GM18519 (cell line): Measurements from ENCODE around the gene MAT1A.

ENCODE experiments used
- ATAC-seq: cut with Tn5 transposase; IDR thresholded peaks from one replicate; pipeline ENCODE4 v1.9.1; 2021; ENCODE audit warnings: mild to moderate bottlenecking, moderate library complexity; ENCODE audit not compliant: unreplicated experiment, low FRiP score

MAT1A gene

DNA sequence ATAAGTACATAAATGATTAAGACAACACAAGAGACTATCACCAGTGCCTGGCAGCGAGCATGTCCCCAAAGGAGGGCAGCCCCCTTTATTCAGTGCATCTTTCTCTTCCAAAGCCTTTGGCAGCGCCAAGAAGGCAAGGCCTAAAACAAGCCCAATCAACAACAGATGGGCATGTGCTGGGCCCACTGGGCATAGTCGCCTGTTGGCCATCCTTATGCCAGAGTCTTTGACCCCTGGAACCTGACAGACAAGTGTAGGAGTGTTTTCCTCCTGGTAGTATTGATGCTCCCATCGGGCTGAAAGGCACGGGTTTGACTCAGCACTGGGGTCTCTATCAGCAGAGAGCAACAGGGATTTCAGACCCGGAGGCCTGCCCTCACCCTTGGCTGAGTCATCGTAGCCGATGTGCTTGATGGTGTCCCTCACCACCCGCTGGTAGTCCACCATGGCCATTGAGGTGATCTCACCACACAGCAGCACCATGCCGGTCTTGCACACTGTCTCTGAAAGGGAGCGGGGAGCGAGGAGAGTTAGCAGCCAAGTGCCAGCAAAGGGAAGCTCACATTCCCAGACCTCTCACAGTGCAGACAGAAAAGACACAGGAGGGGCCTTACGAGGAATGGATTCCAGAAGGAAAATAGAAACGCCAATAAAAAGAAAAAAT, 5.8 kb downstream of the MAT1A start:
- no peak for ATAC-seq

DNA sequence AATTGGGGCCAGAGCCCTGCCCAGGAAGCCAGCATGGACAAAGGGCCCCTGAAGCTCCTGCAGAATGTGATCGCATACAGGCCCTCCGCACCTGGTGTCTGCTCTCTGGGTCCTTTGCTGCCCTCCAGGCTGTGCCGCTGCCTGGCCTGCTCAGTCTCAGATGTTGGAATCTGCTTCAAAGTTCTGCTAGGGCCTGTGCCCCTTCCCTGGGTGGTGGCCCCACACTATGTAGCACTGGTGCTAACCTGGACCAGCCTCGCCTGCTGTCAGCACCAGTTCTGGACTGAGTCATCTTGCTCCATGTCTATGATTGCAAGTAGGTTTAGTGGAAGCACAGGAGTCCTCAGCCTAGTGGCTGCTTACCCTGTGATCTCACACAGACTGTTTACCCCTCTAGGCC, 6.3 kb downstream of the MAT1A start:
- no peak for ATAC-seq

DNA sequence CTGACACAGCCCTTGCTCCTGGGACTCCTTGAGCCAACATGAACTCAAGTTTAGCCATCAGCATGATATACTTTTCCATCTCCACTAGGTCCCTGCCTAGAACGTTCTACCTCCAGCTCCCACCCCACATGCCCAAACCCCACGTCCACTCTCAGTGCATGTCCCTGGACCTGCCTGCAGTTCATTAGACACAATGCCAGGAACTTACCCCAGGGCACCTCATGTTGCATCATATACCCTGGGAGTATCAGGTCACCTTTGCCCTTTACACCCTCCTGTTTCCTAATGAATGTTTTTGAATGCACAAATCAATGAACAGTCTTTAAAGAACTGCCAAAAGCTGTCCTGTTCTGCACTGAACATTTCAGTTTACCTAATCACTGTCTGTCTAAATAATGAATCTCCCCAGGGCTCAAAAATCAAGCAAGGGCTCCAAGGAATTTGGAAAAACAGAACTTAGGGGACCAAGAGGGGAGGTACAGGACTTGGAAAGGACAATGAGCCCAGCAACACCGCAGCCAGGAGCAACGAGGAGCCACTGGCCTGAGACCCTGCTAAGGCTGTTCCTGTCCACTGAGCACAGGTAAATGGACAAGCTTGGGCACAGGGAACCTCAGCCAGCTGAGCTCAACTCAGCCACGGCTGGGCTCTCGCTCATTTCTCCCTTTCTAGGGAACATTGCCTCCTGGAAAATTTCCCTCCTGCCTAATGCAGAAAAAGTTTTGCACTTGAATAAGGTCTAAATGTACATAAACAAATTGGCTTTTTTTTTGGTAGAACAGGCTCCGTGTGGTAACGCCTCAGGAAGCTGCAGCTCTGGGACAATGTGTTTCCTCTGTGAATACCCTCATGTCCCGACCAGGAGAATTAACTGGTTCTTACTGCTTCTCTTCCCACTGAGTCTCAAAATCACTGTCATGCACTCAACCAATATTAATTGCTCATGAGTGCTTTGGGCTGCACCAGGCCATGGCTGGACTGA, 7.4 kb downstream of the MAT1A start:
- ATAC-seq, result no peak

DNA sequence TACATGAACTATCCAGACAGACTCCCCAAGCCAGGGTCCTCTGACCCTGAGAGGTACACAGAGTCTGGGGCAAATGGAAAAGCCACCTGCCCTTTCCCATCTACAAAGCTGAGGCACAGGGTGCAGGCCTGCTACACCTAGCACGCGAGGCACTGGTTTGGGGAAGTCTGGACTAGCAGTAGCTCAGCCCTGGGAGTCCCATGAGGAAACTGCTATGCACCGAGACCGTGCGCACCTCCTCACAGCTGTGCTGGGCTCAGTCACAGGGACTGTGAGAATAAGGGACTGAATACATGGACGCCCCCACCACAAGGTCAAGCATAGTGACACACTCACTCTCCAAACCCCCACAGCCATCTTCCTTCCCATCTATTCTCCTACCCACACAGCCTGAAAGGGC, 8.2 kb downstream of the MAT1A start:
- no peak for ATAC-seq

DNA sequence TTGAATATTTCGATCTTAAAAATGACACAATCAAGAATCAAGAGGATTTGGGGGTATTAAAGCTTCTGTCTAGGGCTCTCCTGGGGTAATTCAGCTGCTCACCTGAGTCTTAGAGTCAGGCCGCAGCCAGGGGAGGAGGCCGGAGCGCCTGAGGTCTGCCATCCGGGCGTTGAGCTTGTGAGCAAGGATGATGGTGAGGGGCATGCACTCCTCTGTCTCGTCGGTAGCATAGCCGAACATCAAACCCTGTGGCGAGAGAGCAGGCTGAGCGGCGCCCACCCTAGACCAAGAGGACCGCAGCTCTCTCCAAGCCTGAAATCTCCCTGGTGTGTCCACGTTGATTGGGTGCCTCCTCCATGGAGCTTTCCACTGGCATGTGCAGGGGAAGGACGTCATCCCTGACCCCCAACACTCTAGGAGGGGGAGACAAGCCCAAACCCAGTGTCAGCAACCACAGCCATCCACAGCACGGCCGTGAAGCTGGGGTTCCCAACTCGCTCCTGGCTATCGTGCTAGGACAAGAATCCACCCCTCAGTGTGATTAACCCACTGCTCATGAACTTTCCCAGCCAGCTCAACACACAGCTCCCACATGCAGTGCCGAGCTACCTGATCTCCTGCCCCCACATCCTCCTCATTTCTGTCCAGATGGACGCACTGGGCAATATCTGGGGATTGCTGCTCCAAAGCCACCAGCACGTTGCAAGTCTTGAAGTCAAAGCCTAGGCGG, 9.2 kb downstream of the MAT1A start:
- no peak for ATAC-seq

DNA sequence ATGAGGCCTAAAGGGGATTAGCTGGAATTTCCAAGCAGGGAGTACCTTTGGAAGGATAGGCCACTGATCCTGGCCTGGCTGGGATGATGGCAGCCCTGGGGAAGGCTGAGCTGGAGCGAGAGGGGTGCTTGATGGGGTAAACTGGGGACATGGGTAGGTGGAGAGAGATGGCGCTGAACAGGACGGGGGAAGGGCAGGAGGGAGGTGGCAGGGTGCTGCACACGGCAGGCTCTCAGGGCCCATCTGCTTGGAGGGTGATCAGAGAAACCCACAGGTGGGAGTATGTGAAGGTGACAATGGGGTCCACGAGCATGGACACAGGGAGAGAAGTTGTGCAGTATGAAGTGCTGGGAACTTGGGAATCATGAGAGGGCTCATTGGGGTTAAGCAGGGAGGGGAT, 10.3 kb downstream of the MAT1A start:
- ATAC-seq, result no peak

DNA sequence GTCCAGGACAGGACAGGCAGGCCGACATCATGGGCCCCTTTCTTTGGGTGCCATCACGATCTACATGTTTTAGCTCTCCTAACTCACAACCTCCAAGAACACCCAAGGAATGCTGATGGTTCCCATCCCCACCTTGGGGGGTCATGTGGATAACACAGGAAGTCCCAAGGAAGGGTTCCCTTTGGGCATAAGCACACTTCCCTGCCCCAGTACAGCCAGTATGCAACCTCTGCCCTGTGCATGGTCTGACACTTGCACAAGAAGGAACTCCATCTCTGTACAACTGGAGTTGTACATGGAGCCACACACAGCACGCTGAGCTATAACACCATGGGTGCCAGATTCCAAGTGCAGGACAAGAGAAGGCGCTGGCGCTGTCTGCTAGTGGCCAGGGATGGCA, 11.0 kb downstream of the MAT1A start:
- no peak for ATAC-seq

DNA sequence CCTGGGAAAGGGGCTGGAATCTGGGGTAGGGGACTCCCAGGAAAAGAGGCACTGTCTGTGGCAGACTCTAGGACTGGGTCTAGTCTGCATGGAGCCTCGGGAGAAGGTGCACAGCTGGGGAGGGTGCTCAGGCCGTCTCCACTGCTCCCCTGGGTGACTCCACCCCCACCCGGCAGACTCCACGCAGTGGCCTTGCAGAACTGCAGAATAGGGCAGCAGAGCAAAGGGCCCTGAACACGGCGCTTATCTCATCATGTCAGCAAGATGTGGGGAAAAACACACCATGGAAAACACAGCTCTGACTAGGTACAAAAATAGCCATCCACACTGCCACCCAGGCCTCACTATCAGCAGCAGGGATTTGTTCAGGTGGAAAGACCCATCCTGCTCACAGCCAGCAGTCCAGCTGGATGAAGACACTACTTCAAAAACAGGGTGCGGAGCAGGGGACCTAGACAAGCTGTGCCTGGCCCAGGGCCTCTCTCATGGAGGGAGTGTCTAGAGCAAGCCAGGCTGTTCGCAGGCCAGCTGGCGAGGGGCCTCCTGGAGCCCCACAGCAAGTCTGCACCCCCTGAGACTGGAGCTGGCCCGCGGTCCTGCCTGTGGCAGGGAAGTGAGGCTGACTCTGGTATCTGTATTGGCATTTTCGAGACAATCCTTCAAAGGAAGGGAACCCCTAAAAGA, 11.7 kb downstream of the MAT1A start:
- no peak for ATAC-seq

DNA sequence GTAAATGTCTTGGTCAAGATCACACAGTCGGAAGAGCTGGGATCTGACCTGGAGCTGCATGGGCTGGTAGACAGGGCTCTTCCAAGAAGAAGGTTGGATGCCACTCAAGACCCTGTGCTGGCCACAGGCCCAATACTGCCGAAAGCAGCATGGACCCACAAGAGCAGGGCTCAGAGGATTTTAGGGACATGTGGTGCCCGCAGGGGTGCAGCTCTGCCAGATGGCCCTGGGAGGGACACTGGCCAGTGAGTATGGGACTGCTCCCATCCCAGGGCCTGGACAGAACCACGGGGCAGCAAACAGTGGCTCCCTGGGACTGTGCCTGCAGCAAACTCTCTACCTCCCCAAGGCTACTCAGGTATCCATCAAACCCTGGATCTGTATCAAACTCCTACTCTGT, 12.4 kb downstream of the MAT1A start:
- ATAC-seq, result no peak

DNA sequence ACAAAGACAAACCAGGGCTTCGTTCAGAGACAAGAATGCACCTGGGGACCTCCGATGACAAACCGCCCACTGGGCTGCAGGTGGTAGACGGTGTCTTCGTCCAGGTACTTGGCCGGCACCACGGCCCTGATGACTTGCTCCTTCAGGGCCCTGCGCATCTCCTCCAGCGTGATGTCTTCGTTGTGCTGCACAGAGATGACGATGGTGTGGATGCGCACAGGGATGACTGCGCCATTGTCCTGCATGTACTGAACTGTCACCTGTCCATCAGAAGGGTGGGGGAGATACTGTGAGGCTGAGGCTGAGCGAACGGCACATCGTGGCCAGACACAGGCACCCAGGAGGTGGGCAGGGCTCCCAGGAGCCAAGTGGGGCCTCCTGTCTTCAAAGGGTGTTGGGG, 13.1 kb downstream of the MAT1A start:
- ATAC-seq, result no peak

DNA sequence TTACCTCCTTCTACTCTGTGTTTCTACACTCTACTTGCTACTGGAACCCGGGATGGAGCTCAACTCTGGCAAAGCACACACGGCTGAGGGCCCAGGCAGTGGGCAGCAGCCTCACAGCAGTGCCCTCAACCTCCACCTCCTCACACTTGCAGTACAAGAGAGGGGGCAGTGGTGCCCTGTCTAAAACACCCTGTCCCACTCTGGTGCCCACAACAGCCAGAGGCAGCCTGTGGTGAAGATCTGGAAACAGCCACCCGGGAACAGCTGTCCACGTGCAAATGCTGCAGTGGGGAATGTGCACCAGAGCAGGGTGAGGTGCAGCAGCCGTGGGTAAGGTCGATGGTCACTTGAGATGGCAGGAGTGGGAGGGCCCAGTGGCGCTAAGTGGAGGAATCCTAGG, 13.7 kb downstream of the MAT1A start:
- no peak for ATAC-seq

DNA sequence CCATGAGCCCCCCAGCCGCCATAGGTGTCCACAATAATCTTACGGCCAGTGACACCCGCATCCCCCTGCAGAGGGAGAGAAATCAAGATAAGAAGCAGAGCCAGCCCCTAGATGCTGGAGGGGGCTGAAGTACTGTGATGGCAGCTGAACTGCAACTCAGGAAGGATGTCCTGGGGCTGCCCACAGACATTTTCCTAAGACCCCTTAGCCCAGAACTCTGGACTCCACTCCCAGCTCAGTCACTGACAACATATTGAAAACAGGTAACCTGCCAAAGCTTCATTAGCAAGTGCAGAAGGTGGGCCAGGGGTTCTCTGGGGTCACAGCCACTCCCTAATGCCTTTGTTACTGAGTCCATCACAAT, 14.3 kb downstream of the MAT1A start:
- ATAC-seq, result no peak

DNA sequence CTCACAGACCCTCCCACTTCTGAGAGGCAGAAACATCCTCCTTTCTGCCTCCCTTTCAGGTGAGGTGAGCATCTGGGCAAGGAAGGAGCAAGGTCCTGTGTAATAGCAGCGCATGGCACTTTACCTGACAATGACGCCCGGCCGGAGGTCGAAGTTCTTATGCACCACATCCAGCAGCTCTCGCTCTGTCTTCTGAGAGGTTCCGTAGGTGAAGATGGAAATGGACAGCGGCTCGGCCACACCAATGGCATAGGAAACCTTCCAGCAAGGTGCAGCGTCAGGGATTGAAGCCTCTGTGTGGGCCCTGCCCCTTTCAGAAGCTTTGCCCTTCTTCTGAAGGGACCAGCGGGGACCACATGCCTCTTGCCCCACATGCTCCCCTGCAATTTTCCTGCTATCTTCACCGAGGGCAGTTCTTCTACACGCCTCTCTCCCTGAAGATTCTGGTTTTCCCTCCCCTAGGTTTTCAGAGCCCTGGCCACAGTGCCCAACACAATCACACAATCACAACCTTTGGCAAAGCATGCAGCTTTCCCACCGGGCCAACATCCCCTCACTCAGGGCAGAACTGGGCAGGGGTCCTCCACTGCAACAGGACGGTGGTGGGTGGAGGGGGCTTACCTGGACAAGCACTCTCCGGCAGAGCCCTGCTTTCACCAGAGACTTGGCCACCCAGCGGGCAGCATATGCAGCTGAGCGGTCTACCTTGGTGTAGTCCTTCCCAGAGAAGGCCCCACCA, 14.9 kb downstream of the MAT1A start:
- no peak for ATAC-seq

DNA sequence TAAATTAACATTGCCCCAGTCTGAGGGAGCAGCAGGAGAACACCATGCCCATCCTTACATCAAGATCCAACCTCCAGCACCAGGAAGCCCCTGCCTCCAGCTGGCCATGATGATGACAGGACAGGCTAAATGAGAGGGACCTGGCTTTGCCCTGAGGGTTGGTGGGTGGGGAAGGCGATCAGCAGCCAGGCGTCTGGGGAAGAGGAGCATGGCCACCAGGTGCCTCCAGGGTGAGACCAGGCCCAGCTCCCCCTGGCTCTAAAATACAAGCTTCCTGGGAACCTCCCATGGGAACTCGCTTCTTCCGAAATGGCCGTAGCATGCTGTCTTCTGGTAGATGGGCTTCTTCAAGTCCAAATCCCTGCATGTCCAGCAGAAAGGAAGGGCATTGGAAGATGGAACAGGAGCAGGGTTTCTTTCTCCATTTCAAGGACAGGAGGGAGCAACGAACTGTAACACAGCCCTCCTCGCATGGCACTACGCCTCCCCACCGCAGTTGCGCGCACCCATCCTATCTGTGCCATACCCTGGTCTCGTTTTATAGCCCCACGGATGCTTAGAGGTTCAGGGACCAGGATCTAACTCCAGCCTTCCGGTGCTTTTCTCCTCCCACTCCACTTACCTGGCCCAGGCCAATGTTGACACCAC, 15.8 kb downstream of the MAT1A start:
- no peak for ATAC-seq

DNA sequence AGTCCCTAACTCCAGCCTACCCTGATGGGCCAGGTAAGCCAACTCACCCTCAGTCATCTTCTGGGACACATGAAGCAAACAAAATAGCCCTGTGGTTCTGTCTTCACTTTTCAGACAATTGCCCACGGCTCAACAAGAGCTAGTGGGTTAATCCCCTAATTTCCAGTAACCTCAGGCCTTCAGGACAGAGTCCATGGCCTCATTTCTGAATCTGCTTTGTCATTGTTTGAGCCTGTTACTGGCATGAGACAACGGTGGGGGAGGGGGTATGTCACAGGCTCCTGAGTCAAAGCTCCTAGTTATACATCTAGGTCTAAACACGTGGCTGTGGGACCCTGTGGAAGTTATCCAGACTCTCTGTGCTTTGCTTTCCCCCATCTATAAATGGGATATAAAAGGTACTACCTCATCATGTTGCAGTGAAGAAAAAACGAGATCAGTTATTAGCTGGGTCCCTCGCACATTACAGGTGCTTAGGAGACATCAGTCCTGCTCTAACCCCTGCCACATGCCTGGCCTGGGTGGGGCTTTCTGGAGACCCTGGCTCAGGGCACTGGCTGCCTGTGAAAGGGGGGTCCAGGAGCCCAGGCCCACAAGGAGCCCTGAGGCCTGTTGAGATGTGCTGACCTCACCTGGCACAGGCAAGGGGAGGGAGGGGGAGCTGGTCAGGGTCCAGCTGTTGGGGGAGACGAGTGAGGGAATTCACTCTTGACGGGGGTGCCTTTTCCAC, 16.5 kb downstream of the MAT1A start:
- ATAC-seq, result no peak

DNA sequence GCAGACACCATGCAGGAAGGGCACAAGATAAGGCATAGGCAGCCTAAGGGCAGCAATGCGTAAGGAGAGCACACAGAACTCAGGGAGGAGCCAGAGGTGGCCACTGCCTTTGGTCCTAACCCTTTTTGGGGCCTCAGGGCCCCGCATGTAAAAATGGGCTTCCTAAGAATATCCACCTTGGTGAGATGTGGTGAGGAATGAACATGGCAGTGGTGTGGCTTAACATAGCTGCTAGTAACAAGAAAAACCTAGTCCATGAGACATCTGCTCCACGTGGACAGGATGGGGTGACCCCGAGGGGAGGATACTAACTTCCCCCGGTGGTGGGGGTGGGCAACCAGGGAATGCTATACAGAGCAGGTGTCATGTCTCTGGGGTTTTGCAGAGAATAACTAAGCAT, 18.0 kb downstream of the MAT1A start:
- no peak for ATAC-seq

DNA sequence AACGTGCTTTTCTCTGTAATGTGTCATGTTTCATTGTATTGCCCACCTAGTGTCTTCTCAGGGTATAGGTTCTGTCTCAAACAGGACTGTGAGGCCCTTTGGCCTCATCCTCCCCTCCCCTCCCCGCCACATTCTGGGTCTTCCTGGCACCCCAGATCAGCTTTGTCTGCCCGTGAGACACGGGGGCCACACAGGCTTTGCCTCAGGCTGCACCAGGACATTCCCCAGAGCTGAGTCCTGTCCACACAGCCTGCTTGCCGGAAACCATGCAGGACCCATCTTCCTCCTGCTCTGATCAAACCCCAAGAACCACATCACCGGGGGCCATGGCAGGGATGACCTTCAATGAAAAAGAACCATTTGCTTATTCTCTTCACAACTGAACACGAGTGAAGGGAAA, 18.6 kb downstream of the MAT1A start:
- no peak for ATAC-seq

DNA sequence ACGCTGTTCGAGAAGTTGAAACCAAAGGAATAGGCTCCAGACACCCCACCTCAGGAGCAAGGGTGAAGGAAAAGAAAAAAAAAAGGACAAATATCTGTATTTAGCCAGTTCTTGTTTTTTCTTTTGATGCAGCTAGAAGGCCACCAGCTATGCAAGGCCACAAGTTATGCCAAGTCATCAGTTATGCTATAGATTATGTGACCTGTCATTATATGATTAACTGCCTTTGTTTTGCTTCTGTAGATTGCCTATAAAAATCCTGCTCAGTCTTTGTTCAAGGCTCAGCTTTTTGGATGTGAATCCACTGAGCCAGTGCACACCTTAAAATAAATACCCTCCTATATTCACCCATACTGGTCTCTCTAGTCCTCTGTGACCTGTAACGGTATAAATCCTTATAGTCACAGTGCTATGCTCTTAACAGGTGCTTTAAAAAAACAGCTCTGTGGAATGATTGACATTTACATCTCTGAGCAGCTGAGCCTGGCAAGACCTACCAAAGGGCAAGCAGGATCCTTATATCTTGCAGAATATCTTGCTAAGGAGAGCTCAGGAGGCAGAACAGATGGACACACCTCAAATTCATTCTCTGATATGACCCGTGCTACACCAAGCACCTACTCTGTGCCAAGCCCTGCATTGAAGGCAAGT, 20.4 kb downstream of the MAT1A start:
- no peak for ATAC-seq
